GM19351 (cell line): Measurements from ENCODE around the gene SLC30A7.
A peak's percentile ranks its signal among the peaks of the same experiment; 100 is the strongest.

Experiments
- ATAC-seq: cut with Tn5 transposase; IDR thresholded peaks from one replicate; pipeline ENCODE4 v1.9.1; 2021; ENCODE audit warnings: mild to moderate bottlenecking, moderate library complexity; ENCODE audit not compliant: unreplicated experiment

SLC30A7 gene

DNA sequence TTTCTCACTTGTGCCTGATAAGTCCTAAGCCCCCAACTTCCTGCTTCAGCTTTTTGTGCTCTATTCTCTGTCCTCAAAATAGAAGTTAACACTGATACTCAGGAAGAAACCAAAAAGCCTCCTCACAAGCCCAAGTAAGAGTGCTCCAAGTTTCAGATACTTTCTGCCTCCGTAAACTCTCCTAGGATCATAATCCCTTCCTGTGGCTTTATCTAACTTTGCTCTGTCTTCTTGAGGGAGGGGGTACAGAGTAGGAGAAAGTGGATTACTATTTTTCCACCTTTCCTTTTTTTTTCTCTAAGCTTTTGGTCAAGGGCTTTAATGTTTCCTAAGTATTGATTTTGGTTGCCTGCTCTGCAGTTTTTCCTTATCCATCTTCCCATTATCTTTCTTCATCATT lies 75.1 kb downstream of the SLC30A7 start:
- no peak for ATAC-seq

DNA sequence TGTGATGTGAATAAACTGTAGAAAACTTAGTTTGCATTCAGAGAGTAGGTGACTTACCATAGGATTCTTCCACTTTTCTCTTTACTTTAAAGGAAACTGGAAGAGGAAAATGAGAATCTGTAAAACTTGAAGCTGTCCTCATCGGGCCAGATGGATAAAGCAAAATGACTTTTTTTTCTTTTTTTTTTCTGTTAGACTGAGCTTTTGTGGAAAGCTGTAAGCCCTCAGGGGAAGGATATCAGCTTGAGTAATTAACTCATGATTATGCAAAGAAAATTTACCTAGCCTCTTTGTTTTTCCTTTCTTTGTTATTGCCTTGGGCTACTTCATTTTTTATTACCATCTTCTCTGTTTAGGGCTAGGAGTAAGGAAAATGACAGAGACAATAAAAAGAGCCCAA lies 76.3 kb downstream of the SLC30A7 start:
- no peak for ATAC-seq

DNA sequence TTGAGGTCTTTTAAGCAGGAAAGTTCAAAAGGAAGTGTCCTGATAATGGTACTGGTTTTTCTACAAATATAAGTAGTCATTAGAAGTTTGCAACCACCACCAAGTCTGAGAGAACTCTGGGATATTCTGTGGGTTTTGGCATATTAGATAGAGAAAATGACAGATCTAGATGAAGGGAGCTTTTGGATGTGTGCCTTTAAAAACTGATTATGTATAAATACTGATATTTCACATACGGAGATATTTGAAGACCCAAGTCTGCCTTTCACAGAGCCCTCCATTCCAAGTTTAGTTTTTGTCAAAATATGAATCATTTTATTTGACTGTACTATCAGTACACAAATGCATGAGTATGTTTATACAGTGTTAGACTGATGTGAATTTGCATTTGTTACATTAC lies 81.0 kb downstream of the SLC30A7 start:
- ATAC-seq = no peak

DNA sequence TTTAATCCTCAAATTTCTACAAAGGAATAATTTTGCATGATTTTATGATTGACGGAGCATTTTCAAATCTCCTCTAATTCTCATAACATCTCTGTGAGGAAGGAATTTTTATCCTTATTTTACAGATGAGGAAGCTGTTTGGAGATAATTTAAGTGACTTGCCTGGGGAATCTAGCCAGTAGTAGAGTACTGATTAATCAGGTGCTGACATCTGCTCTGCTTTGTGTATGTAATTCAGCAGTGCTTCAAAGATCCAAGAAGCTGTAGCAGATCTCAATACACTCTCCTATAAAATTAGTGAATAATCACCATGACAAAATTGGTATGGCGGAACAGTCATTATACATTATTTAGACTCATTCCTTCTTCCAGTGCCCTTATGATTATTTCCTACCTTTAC lies 83.7 kb downstream of the SLC30A7 start:
- ATAC-seq = no peak

DNA sequence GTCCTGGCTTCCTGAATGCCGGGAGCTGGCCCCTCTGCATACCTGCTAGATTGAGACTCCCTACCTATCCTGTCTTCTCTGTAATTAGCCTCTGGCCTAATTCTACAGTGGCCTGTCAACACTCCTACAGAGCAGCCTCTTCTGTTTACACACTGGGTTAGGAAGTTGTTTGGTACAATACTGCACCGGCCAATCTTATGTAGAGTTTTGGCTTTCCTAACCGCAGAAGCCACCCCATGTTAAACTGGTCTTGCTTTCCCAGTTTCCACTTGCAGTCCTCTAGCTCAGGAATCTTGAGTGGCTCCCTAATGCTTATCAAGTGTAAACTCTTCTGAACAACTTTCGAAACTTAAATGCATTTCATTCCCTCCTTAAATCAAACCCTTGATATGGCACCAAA lies 86.9 kb downstream of the SLC30A7 start:
- ATAC-seq = no peak

DNA sequence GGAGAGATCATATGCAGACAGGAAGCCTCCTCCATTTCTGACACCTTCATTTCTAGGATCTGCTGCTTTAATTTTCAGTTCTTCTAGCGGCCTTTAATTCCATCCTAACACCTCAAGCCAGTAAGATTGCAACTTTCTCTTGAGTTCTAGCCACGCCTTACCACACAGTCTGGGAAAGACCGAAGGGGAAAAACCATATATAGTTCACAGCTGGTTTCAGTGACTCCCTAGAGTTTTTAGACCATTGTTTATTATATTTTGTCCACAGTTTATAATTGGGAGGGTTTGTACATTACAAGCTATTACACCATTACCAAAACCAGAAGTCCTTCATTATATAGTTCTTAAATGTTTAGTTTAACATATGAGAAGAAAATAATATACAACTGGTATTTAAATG lies 92.2 kb downstream of the SLC30A7 start:
- no peak for ATAC-seq

DNA sequence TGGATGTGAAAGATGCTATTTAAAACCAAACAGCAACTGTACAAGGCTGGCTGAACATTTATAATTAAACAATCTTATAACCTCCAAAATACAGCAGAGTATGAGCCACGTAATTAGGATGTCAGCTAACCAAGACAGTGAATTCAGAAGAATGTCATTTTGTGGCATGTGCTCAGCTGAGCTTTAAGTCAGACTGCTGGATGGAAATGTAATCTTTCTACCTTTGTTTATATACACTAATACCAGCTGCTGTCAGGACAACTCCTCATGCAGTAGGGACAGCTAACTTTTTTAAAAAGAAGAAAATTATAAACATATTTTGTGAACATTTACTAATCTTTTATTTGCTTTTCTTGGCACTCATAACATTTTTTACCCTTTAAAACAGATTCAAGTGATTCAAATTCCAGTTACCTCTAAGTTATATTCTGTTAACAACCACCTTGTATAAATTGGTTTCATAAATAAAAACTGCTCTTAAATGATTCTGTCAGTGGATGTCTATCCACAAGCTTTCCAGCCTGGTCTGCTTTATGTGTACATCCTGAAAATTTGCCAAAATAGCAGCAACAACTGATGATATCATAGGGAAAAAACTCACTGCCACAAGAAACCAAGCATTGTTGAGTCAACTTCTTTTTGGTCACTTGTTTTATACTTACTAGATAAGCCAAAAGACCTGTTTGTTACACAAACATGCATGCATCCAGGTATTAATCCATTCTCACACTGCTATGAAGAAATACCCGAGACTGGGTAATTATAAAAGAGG lies 93.6 kb downstream of the SLC30A7 start:
- no peak for ATAC-seq

DNA sequence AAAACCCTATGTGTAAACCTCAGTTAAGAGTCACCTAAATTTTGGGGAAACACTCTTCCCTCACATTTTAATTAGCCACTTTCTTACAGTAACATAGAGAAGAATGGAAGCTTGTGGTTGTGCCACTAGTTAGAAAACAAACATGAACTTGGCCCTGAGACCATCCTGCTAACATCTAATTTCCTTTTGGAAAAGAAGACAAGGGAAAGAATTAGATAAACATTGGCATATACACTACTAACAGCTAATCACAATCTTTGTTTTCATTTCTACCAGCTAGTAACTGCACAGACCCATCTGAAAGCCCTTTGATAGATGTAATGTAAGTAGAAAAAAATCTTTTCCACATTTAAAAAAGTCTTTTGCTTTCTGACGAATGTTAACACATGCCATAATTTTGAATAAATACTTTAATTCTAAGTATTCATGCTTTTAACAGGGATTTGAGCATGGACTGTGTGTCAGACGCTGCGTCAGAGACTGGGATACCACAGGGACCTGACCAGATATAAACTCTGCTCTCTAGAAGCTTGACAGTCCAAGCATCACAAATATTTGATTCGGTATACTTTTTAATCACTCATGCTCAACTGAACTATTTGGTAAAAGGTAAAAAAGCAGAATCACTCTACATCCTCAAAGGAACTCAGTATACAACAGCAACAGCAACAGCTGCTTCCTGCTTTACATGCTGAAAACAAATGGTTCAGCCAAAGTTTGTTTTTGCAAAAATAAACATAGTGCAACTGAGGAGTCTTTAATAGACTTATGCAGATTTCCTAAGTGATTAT lies 99.5 kb downstream of the SLC30A7 start:
- ATAC-seq = no peak

DNA sequence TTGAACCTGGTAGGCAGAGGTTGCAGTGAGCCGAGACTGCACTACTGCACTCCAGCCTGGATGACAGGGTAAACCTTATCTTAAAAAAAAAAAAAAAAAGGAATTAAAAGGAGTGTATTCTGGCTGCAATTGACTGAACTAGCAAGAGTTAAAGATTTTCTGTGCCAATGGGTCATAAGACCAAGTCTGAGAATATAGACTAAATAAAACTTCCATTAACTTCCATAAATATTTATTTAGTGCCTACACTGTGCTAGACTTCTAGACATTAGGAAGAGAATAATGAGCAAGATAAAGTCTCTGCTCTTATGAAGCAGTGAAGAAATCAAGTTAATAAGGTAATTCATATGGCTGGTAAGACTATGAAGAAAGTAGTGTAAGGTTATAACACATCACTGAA lies 102.5 kb downstream of the SLC30A7 start:
- ATAC-seq = no peak

DNA sequence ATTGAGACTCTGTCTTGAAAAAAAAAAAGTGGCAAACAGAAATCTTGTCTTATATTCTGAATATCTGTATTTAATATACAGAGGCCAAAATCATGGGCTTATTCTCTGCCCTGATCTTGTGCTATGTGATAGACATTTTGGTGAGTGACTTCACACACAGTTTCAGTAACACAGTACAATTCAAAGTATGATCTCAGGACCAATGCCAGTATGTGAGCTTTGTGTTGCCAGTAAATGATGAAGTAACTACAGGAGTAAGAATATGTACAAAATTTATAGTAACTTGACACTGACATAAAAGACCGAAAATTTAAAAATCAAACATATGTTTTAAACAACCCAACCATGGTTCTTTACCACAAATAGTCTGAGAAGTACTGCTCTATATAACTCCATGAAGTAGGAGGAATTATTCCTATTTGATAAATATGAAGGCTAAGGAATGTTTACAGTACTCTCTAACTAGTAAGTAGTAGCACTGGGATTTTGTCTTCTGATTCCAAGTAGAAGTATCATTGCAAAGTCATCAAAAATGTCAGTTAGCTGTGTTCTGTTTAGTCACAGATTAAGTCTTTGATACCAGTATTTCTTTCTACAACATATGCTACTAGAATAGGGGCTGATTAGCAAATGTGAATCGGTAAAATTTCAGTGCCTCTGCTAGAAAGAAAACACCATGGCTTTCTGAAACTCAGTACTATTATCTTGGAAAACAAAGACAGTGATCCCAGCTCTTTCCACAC lies 104.4 kb downstream of the SLC30A7 start:
- ATAC-seq = no peak

DNA sequence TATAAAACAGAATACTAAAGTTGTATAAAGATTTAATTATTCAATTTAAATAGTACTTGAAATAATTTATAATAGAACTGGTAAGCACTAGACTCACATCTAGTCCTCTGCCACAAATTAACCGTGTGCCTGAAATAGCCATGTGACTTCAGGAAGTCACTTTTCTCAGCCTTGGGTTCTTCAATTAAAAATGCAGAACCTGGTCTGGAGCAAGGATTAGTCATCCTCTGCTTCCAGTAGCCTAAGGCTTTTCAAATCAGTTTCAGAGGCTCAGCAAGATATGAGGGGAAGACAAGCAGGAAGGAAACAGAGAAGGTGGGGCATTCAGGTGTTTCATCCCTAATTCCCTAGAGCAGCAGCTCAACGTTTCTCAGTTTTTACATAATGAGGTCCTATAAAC lies 106.7 kb downstream of the SLC30A7 start:
- no peak for ATAC-seq

DNA sequence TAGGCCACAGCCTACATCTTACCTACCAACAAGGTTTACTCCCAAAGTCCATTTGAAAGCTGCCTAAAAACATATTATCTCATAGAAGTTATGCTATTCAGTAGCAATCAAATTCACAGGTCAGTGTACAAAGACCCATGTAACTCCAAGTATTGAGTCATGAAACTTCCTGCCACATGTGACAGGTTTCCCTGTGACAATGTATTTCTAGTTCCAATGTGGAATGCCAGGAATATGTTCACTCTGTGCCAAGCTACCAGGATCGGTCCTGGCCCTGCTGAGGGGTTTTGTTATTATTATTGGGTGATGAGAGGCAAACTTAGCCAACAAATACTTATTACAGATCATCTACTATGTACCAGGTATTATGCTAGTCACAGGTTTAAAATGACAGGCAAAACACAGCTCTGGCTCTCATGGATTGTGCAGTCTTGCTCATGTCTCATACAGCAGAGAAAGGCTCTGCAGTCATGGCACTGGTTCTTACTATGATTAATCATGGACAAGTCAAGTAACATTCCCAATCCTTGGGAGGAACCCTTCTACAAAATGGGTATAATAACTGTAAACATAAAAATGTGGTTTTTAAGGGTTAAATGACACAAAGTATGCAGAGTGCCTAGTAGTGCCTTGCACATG lies 107.2 kb downstream of the SLC30A7 start:
- ATAC-seq = no peak

DNA sequence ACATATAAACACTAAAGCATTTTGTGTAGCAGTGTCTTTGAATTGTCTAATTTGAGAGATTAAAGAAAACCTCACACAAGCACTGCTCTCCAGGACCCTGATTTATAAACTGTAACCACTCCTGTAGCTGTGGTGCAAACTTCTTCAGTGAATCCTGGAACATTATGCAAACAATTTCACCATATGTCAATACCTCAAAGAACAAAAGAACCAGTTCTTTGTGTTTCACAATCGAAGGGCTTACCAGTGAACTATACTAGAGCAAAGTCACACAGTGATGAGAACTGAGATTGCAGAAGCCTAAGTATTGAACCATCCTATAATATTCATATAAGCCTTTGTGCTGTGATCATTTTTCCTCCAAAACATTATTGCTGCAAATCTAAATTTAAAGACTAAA lies 108.2 kb downstream of the SLC30A7 start:
- ATAC-seq = peak; percentile 40

DNA sequence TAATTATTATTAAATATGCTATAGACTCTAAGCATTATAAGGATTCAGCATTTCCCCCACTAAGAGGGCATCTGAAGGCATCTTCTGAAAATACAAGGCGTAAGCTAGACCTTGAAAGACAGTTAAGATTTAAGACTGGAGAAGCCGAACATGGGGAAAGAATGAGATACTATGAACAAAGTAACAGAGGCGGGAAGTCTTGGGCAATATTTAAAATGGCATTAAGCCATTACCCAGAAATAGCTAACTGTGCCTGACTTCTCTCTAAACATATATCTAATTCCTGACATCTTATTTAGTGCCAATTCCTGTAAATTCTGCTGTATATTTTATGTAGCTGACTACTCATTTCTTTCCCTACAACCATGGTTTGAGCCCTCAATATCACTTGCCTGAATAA lies 108.8 kb downstream of the SLC30A7 start:
- ATAC-seq = no peak

DNA sequence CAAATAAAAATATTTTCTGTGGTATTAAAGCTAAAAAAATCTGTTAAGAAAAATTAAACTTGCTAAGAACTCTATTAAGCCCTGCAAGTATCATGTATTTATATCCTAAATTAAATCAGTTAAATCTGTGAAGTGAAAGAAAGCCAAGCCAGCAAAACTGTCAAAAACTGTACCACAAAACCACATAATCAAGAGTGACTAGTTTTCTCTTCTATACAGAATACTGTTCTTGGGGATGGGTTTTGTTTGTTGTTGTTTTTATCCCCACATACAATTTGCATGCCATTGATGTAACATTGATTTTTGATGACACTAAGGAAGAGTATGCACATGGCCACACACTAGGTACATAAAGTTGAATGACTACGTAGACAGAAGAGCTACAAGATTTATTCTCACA lies 109.3 kb downstream of the SLC30A7 start:
- no peak for ATAC-seq

DNA sequence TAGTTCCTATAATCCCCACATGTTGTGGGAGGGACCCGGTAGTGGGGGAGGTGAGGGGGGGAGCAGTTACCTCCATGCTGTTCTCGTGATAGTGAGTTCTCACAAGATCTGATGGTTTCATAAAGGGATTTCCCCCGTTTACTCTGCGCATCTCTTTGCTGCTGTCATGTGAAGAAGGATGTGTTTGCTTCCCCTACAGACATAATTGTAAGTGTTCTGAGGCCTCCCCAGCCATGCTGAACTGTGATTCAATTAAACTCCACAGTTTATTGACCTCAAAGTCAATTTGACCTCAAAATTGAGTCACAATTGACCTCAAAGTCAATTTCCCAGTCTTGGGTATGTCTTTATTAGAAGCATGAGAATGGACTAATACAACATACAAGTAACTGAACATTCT lies 110.0 kb downstream of the SLC30A7 start:
- ATAC-seq = no peak

DNA sequence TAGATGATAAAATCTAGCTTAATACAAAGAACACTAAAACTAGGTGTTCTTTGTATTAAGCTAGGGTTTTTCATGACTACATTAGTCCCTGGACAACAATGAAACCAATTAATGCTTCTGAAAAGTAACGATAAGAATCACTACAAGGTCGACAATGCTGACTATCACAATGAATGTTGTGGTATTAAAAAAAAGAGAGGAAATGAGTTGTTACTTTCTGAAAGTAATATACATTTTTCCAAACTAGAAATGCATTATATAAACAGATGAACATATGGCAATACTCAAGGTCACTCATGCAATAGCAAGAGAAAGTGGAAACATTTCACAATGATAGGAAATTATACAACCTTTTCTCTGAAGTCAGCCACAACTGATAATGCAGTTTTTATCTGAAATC lies 110.7 kb downstream of the SLC30A7 start:
- no peak for ATAC-seq

DNA sequence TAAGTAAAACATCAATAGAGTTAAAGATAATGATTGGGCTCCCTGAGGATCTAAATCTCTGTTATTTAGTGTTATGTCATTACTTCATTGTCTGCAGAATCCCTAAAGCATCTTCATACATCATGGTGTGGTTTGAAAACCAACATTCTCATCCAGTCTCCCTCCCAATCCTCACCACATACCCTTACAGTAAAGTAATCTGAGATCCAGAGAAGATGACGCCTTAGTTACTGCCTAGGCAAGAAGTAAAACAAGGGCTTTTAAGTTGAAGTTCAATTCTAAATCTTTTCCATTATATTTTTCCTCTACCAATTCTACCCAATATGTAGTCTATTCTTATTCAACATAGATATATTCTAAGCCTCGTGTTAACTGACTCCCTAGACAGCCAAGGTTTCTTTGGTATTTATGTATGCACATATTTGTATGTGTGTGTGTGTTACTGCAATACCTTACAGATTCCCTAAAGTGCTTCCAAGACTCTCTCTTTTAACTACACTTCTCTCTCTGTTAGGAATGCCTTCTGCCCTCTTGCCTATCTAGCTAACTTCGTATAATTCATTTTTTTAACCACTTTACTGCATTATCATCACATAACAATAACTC lies 112.4 kb downstream of the SLC30A7 start:
- no peak for ATAC-seq

DNA sequence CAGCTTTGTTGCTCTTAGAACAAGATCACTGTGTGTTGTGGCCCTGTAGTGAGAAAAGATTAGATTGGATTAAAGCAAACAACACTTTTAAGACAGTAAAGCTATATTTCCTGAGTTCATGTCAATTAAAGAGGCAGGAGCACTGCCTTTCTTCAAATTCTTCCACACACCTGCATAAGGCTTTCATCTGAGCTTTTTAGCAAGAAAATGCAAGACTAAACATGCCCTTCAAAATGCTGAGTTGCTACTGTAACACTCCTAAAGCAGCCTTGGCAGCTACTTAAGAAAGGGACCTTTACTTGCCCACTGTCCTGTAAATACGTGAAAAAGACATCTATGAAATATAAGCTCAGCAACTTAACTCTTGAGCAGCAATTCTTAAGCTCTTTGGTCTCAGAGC lies 117.9 kb downstream of the SLC30A7 start:
- no peak for ATAC-seq

DNA sequence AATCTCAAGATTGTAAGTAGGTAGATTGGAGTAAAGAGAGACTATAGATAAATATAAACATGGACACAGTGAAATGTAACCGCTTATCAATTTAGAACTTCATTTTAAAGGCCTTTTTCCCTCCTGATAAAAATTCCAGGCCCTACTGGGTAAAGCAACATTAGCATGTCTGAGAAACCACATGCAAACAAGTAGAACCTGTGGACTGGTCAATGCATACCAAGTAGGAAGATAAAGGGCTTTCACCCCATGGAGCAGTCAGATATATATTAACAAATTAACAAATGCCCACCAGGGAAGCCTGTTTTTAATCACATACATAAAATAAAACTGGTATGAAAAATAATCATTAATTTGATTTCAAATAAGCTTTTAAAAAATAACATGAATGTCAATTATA lies 121.6 kb downstream of the SLC30A7 start:
- ATAC-seq = no peak

DNA sequence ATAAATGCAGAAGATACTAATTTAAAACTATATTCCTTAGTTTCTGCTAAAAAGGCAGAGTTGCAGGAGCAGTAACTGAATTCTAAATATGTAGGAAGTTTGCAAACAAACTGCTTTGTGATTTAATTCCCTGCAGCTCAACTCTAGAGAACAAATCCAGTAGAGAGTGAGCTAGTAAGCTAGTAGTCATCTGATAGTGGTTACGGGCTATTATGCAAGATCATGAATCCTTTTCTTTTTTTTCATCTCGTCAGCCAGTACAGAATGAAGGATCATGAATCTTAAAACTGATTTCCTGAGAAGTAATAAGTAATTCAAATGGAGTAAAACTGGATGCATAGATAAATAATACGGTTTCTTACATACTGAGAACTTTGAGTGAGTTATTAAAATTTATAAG lies 126.4 kb downstream of the SLC30A7 start:
- ATAC-seq = no peak
